Lower leg skin (tissue), 3 donors: Measurements from ENCODE around the gene LDB3.

Experiments
- POLR2A ChIP-seq, 2 donors: fragments of 450-650 bp; IDR thresholded peaks; one replicate each; pipeline ENCODE4 v1.6.1; 2016 to 2017; ENCODE audit warnings: antibody characterized with exemption in 2 of 2, mild to moderate bottlenecking in 1 of 2, moderate library complexity in 1 of 2
- TF ChIP-seq, protein P1 (sequence below), 3 donors: fragments of 450-650 bp; IDR thresholded peaks; one replicate each; pipeline ENCODE4 v1.5.1; 2016; ENCODE audit warnings: antibody characterized with exemption in 3 of 3, mild to moderate bottlenecking in 3 of 3, moderate library complexity in 2 of 3

GRCh38 chr10:86712317-86712707 is 44.0 kb downstream of the LDB3 start:
- TF ChIP-seq, protein P1, sequence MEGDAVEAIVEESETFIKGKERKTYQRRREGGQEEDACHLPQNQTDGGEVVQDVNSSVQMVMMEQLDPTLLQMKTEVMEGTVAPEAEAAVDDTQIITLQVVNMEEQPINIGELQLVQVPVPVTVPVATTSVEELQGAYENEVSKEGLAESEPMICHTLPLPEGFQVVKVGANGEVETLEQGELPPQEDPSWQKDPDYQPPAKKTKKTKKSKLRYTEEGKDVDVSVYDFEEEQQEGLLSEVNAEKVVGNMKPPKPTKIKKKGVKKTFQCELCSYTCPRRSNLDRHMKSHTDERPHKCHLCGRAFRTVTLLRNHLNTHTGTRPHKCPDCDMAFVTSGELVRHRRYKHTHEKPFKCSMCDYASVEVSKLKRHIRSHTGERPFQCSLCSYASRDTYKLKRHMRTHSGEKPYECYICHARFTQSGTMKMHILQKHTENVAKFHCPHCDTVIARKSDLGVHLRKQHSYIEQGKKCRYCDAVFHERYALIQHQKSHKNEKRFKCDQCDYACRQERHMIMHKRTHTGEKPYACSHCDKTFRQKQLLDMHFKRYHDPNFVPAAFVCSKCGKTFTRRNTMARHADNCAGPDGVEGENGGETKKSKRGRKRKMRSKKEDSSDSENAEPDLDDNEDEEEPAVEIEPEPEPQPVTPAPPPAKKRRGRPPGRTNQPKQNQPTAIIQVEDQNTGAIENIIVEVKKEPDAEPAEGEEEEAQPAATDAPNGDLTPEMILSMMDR (IDR thresholded peaks at IDR 0.05), result no peak
- no peak for TF ChIP-seq POLR2A (IDR thresholded peaks at IDR 0.05)
